Hematopoietic multipotent progenitor cell (in vitro differentiated cells): ENCODE results near the gene MVB12B. TPM values are rescaled to one million over a fixed set of nuclear protein-coding genes. Genes with fewer than 3 reads are reported as not detected.

Experiments used
- DNase-seq, 3 donors: peaks; one replicate each; pipeline ENCODE4 v3.0.0-alpha.2; 2011 to 2015; ENCODE audit warnings: low read depth in 2 of 3, low spot score in 2 of 3
- total RNA-seq: library from RNA; depleted of rRNA; stranded (reverse); fragments of >200 nt; gene quantifications from one replicate; pipeline ENCODE4 v1.2.3, GENCODE V29; 2012

MVB12B gene
- total RNA-seq, 1 donor = 8.9 TPM

- DNase-seq = no peak
Observed at GRCh38 chr9:126302730-126303129, 23.9 kb upstream of the MVB12B start.

DNA sequence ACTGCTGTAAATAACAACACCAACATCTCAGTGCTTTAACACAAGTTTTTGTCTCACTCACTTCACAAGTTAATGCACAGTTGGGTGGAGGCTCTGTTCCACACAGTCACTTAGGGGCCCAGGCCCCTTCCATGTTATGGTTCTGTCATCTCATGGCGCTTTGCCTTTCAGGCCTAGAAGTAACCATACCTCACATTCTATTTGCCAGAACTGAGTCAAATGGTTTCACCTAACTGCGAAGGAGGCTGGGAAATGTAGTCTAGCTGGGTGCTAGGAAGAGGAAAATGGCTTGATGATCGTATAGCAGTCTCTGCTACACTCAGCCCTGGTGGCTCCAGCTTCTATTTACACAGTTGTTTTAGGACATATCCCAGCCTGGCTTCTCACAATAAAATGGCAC lies 23.1 kb upstream of the MVB12B start:
- DNase-seq = no peak

DNA sequence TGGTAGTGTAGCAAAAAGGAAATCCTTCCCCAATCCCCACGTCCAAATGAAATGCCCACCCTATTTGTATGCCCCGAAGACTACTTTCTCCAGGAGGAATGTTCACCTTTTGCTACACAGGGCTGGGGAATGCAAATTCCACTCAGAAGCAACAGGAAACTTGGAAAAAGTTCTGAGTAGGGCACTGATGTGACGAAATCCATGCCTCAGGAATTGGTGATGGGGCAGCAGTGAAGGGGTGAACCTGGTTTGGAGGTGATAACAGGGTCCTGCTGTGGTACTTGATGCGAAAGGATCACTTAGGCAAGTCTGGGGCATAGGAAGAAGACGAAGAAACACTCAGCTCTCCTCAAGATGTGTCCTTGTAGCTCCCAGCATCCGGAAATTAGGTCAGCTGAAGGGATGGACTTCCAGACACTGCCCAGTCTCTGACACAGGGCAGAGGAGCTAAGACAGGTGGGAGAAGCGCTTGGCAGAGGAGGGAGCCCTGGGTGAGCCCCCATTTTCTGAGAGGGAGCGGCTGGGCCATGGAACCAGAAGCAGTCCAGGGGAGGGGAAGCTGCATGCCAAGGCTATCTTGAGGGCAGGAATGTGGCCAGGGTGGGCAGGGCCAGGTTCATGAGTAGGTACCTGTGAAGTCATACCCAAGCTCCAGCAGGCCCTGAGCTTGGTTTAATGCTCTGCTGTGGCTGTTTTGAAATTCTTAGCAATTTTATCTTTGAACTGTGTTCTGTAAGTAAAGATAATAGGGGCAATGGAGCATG lies 22.2 kb upstream of the MVB12B start:
- DNase-seq = no peak

DNA sequence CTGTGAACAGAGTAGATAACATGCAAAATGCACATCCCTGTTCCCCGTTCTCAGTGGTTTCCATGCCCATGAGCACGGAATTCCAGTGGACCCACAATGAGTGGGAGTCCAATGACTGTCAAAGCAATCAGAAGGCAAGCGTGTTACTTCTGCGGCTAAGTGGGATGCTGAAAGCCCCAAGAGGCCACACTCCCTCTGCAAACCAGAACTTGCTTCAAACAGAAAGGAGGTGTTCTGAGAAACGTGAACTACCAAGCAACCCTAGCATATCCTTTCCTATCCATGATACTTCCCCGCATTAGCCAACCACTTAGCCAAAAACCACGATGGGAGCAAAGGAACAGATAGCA lies 21.7 kb upstream of the MVB12B start:
- no peak for DNase-seq

- DNase-seq = no peak
Observed at GRCh38 chr9:126306071-126306647, 20.5 kb upstream of the MVB12B start.

DNA sequence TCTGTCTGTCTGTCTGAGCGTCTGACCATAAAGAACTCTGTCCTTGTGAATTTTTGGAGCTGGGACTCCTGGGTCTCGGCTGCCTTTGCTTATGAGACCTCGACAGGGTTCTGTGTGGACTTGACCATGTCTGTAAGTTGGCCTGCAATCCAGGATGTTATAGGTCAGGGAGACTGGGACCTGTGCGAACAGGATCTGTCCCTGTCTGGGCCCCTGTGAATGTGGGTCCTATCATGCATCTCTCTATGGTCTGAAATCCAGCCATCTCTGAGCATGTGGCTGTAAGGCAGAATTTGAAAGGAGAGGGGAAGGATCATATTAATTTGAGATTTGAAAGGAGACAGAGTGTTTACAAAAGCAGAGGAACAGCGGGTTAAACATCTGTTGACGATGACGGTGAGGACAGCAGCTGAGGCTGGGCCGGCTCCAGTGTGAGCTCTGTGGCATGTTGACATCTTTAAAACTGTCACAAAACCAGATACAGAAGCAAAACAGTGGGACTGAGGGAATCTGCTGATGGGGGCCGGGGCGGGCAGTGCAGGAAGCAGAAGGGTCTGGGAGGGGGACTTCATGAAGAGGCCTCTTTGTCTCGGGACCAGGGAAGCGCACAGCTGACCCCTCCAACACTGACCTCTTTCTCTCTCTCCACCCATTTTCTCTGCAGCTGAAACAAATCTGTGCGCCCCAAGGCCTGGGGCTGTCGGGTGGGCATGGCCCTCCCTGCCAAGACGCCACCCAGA lies 19.1 kb upstream of the MVB12B start:
- no peak for DNase-seq

- no peak for DNase-seq
Observed at GRCh38 chr9:126309427-126310189, 17.0 kb upstream of the MVB12B start.

DNA sequence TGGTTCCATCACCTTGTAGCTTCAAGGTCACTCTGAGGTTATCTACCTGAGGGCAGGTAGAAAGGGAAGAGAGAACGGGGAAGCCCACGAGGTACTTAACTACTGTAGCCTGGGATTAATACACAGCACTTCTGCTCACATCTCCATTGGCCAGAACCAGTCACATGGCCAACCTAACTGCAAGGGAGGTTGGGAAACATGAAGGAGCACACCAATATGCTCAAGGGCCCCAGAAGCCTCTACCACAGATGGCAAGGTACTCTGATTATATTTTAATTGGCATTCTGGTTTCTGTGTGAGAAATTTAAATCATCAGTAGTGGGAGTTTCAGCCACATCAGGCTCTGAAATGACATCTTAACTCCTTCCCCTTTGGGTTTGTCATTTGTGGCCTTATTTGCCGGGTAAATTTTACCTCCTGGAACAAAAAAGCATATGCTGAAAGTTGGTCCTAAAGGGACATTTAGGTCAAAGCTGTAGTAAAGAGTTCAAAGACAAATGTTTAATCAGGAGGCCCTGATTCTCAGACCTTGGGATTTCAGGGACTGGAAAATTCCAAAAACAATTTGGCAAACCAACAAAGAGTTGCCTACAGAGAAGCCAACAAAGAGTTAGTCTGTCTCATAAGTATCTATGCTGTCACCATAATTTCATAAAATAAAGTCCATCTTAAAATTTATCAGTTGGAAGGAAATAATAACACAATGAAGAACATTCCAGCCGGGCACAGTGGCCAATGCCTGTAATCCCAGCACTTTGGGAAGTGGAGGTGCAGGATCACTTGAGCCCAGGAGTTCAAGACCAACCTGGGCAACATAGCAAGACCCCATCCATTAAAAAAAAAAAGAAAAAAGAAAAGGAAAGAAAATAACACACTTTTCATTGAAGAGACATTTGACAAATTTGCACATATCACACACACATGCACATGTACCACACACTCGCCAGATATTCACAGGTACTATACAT lies 13.8 kb upstream of the MVB12B start:
- no peak for DNase-seq

- no peak for DNase-seq
Observed at GRCh38 chr9:126316085-126316655, 10.5 kb upstream of the MVB12B start.

DNA sequence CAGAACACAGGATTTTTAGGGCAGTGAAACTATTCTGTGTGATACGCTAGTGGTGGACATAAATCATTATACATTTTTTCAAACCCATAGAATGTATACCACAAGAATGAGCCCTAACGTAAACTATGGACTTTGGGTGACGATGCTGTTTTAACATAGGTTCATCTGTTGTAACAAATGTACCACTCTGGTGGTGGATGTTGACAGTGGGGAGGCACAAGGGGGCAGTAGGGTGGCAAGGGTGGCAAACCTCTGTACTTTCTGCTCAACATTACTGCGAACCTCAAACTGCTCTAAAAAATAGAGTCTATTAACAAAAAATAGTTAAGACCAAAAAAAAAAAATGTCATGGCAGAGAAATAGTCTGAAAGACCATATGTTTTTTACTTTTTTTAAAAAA lies 9.1 kb upstream of the MVB12B start:
- DNase-seq = peak in 2 of 3 donors; percentile 56 to 73

DNA sequence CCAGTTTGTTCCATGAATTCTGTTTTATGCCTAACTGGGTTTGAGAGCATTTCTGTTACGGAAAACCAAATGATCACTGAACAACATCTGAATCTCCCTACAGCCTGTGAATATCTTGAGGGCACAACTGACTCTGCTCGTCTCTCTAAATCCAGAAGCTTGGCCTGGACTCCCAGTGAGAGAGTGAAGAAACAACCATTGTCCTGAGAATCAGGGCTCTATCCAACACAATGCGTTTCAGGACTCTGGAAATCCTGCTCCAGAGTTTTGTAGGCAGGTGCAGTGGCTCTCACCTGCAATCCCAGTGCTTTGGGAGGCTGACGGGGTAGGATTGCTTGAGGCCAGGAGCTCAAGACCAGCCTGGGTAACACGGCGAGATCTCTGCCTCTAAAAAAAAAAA lies 7.8 kb upstream of the MVB12B start:
- DNase-seq = no peak

DNA sequence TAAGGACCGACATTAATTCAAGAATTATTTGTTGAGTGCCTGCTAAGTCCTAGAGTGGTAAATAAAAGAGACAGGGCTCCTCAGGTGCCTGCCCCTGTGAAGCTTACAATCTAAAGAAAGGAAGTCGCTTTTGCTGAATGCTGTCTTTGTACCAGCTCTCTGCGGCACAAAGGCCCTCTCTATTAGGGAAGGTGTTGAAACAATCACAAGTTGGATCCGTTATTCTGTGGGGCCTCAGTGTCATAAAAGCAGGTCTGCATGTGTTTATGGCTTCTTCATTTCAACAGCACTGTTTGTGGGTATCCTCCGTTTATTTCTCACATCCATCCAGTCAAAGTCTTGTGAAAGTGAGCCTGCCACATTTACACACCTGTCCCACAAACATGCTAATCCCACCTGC lies 7.0 kb upstream of the MVB12B start:
- DNase-seq = no peak

DNA sequence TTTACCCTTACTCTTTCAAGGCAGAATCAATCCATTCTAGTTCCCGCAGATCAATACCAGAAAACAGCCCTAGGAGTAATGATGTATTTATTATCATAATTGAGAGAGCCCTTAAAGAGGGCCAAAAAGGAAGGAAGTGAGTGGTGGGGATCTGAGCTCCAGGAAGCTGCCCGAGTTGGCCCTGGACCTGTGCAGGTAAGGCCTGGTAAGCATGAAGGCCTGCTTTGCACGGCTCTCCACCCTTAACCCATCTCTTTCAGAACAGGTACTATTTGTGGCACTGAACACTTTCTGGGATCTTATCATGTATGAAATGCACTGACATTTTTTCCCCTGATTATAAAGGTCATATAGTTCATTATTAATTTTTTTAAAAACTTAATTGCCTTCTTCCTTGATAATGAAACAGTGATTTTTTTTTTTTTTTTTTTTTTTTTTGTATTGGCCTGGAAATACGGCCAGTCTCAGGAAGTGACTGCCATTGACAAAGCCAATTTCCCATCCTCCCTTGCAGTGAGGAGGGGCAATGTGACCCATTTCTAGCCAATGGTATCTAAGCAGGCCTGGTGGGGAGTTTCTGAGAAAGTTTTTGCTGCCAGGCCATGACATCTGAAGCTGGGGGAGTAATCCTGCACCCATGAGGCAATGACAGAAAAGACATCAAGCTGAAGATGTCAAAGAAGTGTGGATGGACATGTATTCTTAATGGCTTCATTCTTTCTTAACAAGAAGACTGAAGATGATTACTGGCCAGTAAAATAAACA lies 6.3 kb upstream of the MVB12B start:
- no peak for DNase-seq

DNA sequence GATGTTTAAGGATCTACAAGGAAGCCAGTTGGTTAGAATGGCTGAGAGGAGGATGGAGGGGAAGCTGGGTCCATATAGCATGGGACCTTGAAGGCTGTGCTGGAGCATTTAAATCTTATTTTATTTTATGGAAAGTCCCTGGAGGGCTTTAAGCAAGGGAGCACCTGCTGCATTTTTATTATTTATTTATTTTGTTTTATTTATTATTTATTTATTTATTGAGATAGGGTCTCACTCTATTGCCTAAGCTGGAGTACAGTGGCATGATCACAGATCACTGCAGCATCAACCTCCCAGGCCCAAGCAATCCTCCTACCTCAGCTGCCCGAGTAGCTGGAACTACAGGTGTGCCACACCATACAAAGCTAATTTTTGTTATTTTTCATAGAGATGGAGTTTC lies 4.9 kb upstream of the MVB12B start:
- DNase-seq = no peak

- no peak for DNase-seq
Observed at GRCh38 chr9:126325821-126326220, 808 bp upstream of the MVB12B start.

DNA sequence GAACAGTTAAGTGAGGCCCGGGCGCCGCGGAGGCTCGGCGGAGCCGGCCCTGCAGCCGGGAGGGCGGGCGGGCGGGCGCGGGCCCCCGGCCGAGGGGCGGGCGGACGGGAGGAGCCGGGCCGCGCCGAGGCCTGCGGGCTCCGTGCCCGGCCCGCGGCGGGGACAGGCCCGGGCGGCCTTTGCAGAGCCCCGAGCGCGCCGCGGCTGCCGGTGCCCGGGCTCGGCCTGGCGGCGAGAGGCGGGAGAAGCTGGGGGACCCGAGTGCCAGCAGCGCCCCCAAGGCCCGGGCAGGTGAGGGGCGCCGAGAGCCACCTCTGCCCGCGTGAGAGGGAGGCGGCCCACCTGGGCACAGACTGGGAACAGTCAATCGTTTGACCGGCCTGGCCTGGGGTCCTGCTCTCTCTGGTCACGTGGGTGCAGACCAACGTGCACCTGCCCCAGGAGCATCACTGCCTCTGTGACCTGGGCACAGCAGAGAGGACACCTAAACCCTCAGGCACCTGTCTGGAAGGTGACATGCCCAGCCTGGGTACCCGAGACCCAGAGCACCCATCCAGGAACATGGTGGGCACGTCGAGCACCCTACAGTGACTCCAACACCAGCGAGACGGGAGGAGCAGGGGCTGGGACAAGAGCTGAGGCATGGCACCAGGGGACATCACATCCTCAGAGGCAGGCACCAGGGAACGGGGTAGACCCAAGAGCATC lies 531 bp downstream of the MVB12B start:
- DNase-seq = peak in 1 of 3 donors; percentile 22

DNA sequence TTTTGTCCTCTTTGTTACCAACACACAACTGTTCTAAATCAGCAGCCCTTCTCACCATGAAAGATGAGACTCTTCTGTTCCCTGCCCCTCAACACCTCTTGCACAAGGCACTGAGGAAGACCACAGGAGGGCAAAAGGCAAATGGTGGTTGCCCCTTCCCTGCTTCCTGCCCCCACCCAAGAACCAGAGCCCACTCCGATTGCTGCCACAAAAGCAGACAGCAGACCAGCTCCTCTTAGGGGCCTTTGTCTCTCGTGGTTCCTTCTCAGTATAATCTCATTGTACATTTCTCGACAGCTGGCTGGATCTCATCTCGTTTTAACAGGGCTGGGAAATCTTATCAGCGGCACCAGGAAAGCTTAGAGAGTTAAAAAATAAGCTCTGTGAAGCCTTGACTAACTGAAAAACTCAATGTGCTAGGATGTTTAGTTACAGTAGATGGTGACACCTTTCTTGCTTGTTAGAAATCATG lies 1.1 kb downstream of the MVB12B start:
- peak in 1 of 3 donors; percentile 19 for DNase-seq

- DNase-seq = no peak
Observed at GRCh38 chr9:126328407-126328806, 1.8 kb downstream of the MVB12B start.
